ENCODE measurements around the gene KIAA0232.

The KIAA0232 gene

GRCh38 chr4:6770581-6771228, 11.8 kb upstream of the KIAA0232 start:
- Histone ChIP-seq H3F3A (ENCODE audit: insufficient read depth) (no peaks in the 10 kb centered on the region), H2AFZ (ENCODE audit: low read depth, low read length, severe bottlenecking) (no peak overlapping the region), H3K79me2 (ENCODE audit: insufficient read depth, low read length) (no peaks in the 10 kb centered on the region), H3K4me3 (ENCODE audit: insufficient read depth, low read length, poor library complexity, severe bottlenecking) (no peak overlapping the region), H3K9ac (ENCODE audit: low read length) (no peak overlapping the region), H4K20me1 (ENCODE audit: low read depth, low read length) (no peaks in the 10 kb centered on the region), H3K9me3 (ENCODE audit: insufficient read depth, low read length) (no peaks in the 10 kb centered on the region), H3K9me2 (replicated peaks; ENCODE audit: insufficient read depth, low read length) (no peaks in the 10 kb centered on the region), H3K36me3 (ENCODE audit: low read length) (no peaks in the 10 kb centered on the region), H3K27ac (ENCODE audit: low read depth, low read length) (no peak overlapping the region), H3K4me2 (ENCODE audit: low read depth, low read length, poor library complexity, severe bottlenecking) (no peak overlapping the region), H3K27me3 (ENCODE audit: low read length) (no peaks in the 10 kb centered on the region)
- TF ChIP-seq CTCF (IDR thresholded peaks at IDR 0.05; ENCODE audit: insufficient read depth, low read length, poor library complexity, severe bottlenecking) (no peak), EZH2phosphoT487 (conservative IDR thresholded peaks at IDR 0.05; ENCODE audit: low read length) (no peak)

GRCh38 chr4:6771229-6771671, 11.3 kb upstream of the KIAA0232 start:
- Histone ChIP-seq H3K4me2 (ENCODE audit: low read depth, low read length, poor library complexity, severe bottlenecking) (no peak overlapping the region), H3K27me3 (ENCODE audit: low read length) (no peaks in the 10 kb centered on the region), H3K9ac (ENCODE audit: low read length) (no peak overlapping the region), H4K20me1 (ENCODE audit: low read depth, low read length) (no peaks in the 10 kb centered on the region), H2AFZ (ENCODE audit: low read depth, low read length, severe bottlenecking) (no peak overlapping the region), H3K9me2 (replicated peaks; ENCODE audit: insufficient read depth, low read length) (no peaks in the 10 kb centered on the region), H3K36me3 (ENCODE audit: low read length) (no peaks in the 10 kb centered on the region), H3F3A (ENCODE audit: insufficient read depth) (no peaks in the 10 kb centered on the region), H3K27ac (ENCODE audit: low read depth, low read length) (no peak overlapping the region), H3K79me2 (ENCODE audit: insufficient read depth, low read length) (no peaks in the 10 kb centered on the region), H3K4me3 (ENCODE audit: insufficient read depth, low read length, poor library complexity, severe bottlenecking) (no peak overlapping the region), H3K9me3 (ENCODE audit: insufficient read depth, low read length) (no peaks in the 10 kb centered on the region)
- TF ChIP-seq EZH2phosphoT487 (conservative IDR thresholded peaks at IDR 0.05; ENCODE audit: low read length) = no peak
- TF ChIP-seq CTCF (IDR thresholded peaks at IDR 0.05; ENCODE audit: insufficient read depth, low read length, poor library complexity, severe bottlenecking) = no peak

GRCh38 chr4:6772223-6772928, 10.2 kb upstream of the KIAA0232 start:
- Histone ChIP-seq H3K9me3 (ENCODE audit: insufficient read depth, low read length) (no peaks in the 10 kb centered on the region), H3K4me3 (ENCODE audit: insufficient read depth, low read length, poor library complexity, severe bottlenecking) (no peak overlapping the region), H3K9me2 (replicated peaks; ENCODE audit: insufficient read depth, low read length) (no peaks in the 10 kb centered on the region), H3K9ac (ENCODE audit: low read length) (no peak overlapping the region), H3K27me3 (ENCODE audit: low read length) (no peaks in the 10 kb centered on the region), H3K79me2 (ENCODE audit: insufficient read depth, low read length) (no peaks in the 10 kb centered on the region), H3K36me3 (ENCODE audit: low read length) (no peaks in the 10 kb centered on the region), H2AFZ (ENCODE audit: low read depth, low read length, severe bottlenecking) (no peak overlapping the region), H3K4me2 (ENCODE audit: low read depth, low read length, poor library complexity, severe bottlenecking) (no peak overlapping the region), H3F3A (ENCODE audit: insufficient read depth) (no peaks in the 10 kb centered on the region), H3K27ac (ENCODE audit: low read depth, low read length) (no peak overlapping the region), H4K20me1 (ENCODE audit: low read depth, low read length) (no peaks in the 10 kb centered on the region)
- TF ChIP-seq CTCF (IDR thresholded peaks at IDR 0.05; ENCODE audit: insufficient read depth, low read length, poor library complexity, severe bottlenecking) = no peak
- no peak for TF ChIP-seq EZH2phosphoT487 (conservative IDR thresholded peaks at IDR 0.05; ENCODE audit: low read length)

All from SU-DHL-6 (cell line).